Tibial nerve (tissue), 4 donors: ENCODE measurements around the gene LIN28B. TPM values are rescaled to one million over a fixed set of nuclear protein-coding genes. Genes with fewer than 3 reads are reported as not detected.

Source experiments
- DNase-seq, 2 donors: peaks; one replicate each; pipeline ENCODE4 v3.0.0-alpha.2; 2019; ENCODE audit warnings: low spot score in 2 of 2
- H3K27ac ChIP-seq, 4 donors: fragments of 200-600 bp; sonication (generic) in 3 of 4; one replicate each; pipeline ENCODE4 v1.5.1; 2017 to 2019; ENCODE audit warnings: mild to moderate bottlenecking in 1 of 4
- H3K27me3 ChIP-seq, 2 donors: fragments of 200-600 bp; sonication (generic) in 1 of 2; one replicate each; pipeline versions ENCODE4 v1.5.1 to v1.6.0; 2017 to 2019
- H3K36me3 ChIP-seq, 3 donors: fragments of 200-600 bp; sonication (generic); one replicate each; pipeline ENCODE4 v1.5.1; 2018 to 2019
- H3K4me1 ChIP-seq, 4 donors: fragments of 200-600 bp; sonication (generic) in 3 of 4; one replicate each; pipeline ENCODE4 v1.5.1; 2017 to 2019
- H3K4me3 ChIP-seq, 4 donors: fragments of 200-600 bp; sonication (generic) in 3 of 4; one replicate each; pipeline ENCODE4 v1.5.1; 2017 to 2019; ENCODE audit warnings: mild to moderate bottlenecking in 1 of 4, moderate library complexity in 1 of 4
- H3K9me3 ChIP-seq, 4 donors: fragments of 200-600 bp; sonication (generic) in 3 of 4; one replicate each; pipeline ENCODE4 v1.5.1; 2017 to 2019
- CTCF ChIP-seq, 5 experiments: fragments of 200-600 bp in 3 of 5; fragments of 450-650 bp in 2 of 5; sonication (generic) in 3 of 5; IDR thresholded peaks; one replicate each; pipeline ENCODE4 v1.5.1; 2016 to 2019; ENCODE audit warnings: antibody characterized with exemption in 5 of 5, mild to moderate bottlenecking in 3 of 5, moderate library complexity in 2 of 5
- EP300 ChIP-seq, 2 donors: sonication (generic); formaldehyde crosslinking; IDR thresholded peaks; one replicate each; pipeline ENCODE4 v1.6.1; 2017; ENCODE audit warnings: antibody characterized with exemption in 2 of 2, mild to moderate bottlenecking in 1 of 2
- POLR2A ChIP-seq, 2 donors: fragments of 450-650 bp; IDR thresholded peaks; one replicate each; pipeline ENCODE4 v1.6.1; 2017; ENCODE audit warnings: antibody characterized with exemption in 2 of 2, mild to moderate bottlenecking in 2 of 2, moderate library complexity in 2 of 2
- WGBS, 2 donors: methylation state at CpG; one replicate each; pipeline ENCODE4 v1.1.5; 2018; 5-methylcytosine and 5-hydroxymethylcytosine counted together
- total RNA-seq, 4 donors: library from RNA; depleted of rRNA; stranded (reverse); fragments of >200 nt; gene quantifications; one replicate each; pipeline ENCODE4 v1.1.0, GENCODE V29; 2016

LIN28B gene
- total RNA-seq, 4 donors from 2014 or later = not detected

- no peak for DNase-seq
- Histone ChIP-seq H3K36me3 (no peaks in the 10 kb centered on the region), H3K27ac (no peak overlapping the region), H3K9me3 (no peaks in the 10 kb centered on the region), H3K4me1 (no peaks in the 10 kb centered on the region), H3K27me3 (no peaks in the 10 kb centered on the region), H3K4me3 (no peak overlapping the region)
- no peak for TF ChIP-seq EP300 (IDR thresholded peaks at IDR 0.05)
- 57 to 62% methylated on average over 2 of the region's 2 CpGs for WGBS, 2 donors
Measured at GRCh38 chr6:105038259-105038658, 81.4 kb downstream of the LIN28B start.

DNA sequence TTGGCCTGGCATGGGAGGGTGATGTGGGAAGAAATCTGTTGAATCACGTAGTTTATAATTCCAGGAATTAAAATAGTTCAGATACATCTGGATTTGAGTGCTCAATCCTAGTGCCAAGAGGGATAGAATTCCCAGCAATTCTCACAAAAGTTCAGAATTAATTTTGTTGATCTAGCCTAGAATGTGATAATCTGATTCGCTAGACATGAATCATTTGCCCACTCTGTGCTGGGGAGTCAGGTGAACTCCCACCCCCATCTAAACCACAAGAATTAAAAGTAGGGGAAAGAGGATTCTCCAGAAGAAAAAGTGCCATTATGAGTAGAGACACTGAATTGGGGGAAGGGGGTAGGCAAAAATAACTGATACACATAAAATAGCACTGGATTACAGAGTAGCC lies 85.0 kb downstream of the LIN28B start:
- WGBS, 2 donors = 81 to 82% methylated on average over 2 of the region's 2 CpGs
- no peak for TF ChIP-seq POLR2A (IDR thresholded peaks at IDR 0.05)
- TF ChIP-seq CTCF (IDR thresholded peaks at IDR 0.05) = no peak
- no peak for TF ChIP-seq EP300 (IDR thresholded peaks at IDR 0.05)
- H3K9me3 ChIP-seq = no peaks in the 10 kb centered on the region
- H3K27me3 ChIP-seq = no peaks in the 10 kb centered on the region
- H3K27ac ChIP-seq = no peak overlapping the region
- H3K4me3 ChIP-seq = no peak overlapping the region
- DNase-seq = no peak
- no peaks in the 10 kb centered on the region for H3K36me3 ChIP-seq
- H3K4me1 ChIP-seq = no peaks in the 10 kb centered on the region

DNA sequence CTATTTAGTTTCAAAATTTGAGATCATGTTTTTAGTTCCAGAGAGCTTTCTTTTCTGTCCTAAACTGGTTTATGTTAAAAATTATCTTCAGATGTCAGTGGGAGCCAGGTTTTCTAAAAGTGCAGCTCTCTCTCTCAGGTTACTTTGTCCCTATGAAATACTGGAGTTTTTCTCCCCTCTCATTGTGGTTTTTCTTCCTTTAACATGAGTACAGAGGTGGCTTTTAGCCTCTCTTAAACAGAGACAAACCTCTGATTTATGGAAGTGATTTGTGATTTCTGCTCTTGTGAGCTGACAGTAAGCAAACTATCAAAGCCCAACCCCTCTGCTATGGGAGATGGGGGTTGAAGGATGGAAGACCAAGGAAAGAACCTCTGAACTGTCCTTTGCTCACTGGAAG lies 85.7 kb downstream of the LIN28B start:
- TF ChIP-seq CTCF (IDR thresholded peaks at IDR 0.05) (no peak), EP300 (IDR thresholded peaks at IDR 0.05) (no peak), POLR2A (IDR thresholded peaks at IDR 0.05) (no peak)
- Histone ChIP-seq H3K27ac (no peak overlapping the region), H3K4me1 (no peaks in the 10 kb centered on the region), H3K27me3 (no peaks in the 10 kb centered on the region), H3K4me3 (no peak overlapping the region), H3K36me3 (no peaks in the 10 kb centered on the region), H3K9me3 (no peaks in the 10 kb centered on the region)
- DNase-seq = no peak

DNA sequence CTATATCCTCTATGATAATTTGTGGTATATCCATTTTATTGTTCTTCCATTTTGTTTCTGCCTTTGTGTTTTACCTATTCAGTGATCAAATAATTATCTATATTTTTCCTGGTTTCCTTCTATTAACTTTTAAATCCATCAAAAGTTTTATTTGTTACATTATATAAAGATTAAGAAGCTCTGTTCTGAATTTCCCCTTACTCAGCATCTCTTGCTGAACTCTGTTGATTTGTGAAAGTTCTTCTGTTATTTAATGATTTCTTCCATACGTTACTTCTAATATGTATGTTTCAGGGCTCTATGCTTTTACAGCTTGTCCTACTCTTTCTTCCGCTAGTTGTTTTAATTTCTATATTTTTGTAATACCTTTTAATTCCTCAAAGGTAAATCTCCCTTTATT lies 87.1 kb downstream of the LIN28B start:
- no peaks in the 10 kb centered on the region for H3K27me3 ChIP-seq
- H3K27ac ChIP-seq = no peak overlapping the region
- H3K4me3 ChIP-seq = no peak overlapping the region
- no peak for DNase-seq
- H3K9me3 ChIP-seq = no peaks in the 10 kb centered on the region
- no peaks in the 10 kb centered on the region for H3K4me1 ChIP-seq
- H3K36me3 ChIP-seq = no peaks in the 10 kb centered on the region
- TF ChIP-seq CTCF (IDR thresholded peaks at IDR 0.05) = no peak
- no peak for TF ChIP-seq POLR2A (IDR thresholded peaks at IDR 0.05)
- no peak for TF ChIP-seq EP300 (IDR thresholded peaks at IDR 0.05)
- WGBS, 2 donors = 88 to 89% methylated on average over 2 of the region's 2 CpGs

GRCh38 chr6:105045526-105045925 lies 88.6 kb downstream of the LIN28B start:
- H3K4me3 ChIP-seq = no peak overlapping the region
- H3K36me3 ChIP-seq = no peaks in the 10 kb centered on the region
- no peak for TF ChIP-seq CTCF (IDR thresholded peaks at IDR 0.05)
- TF ChIP-seq EP300 (IDR thresholded peaks at IDR 0.05) = no peak
- no peak for TF ChIP-seq POLR2A (IDR thresholded peaks at IDR 0.05)
- no peaks in the 10 kb centered on the region for H3K9me3 ChIP-seq
- WGBS, 2 donors = 95% methylated on average over 1 of the region's 1 CpG
- no peak overlapping the region for H3K27ac ChIP-seq
- H3K4me1 ChIP-seq = no peaks in the 10 kb centered on the region
- H3K27me3 ChIP-seq = no peaks in the 10 kb centered on the region
- DNase-seq = no peak

GRCh38 chr6:105051941-105052471 lies 95.1 kb downstream of the LIN28B start:
- H3K4me3 ChIP-seq = no peak overlapping the region
- 67 to 70% methylated on average over 3 of the region's 3 CpGs for WGBS, 2 donors
- no peaks in the 10 kb centered on the region for H3K4me1 ChIP-seq
- no peaks in the 10 kb centered on the region for H3K27me3 ChIP-seq
- TF ChIP-seq EP300 (IDR thresholded peaks at IDR 0.05) = no peak
- no peak for TF ChIP-seq POLR2A (IDR thresholded peaks at IDR 0.05)
- no peak for TF ChIP-seq CTCF (IDR thresholded peaks at IDR 0.05)
- no peak for DNase-seq
- peaks cover 0 to 21% (median 0%) of the 10 kb centered on the region in 4 donors for H3K9me3 ChIP-seq
- no peaks in the 10 kb centered on the region for H3K36me3 ChIP-seq
- H3K27ac ChIP-seq = no peak overlapping the region
